ENCODE results near the gene CTSO. TPM values are rescaled to one million over a fixed set of nuclear protein-coding genes. Genes with fewer than 3 reads are reported as not detected.
A peak's percentile ranks its signal among the peaks of the same experiment; 100 is the strongest.

The CTSO gene, protein sequence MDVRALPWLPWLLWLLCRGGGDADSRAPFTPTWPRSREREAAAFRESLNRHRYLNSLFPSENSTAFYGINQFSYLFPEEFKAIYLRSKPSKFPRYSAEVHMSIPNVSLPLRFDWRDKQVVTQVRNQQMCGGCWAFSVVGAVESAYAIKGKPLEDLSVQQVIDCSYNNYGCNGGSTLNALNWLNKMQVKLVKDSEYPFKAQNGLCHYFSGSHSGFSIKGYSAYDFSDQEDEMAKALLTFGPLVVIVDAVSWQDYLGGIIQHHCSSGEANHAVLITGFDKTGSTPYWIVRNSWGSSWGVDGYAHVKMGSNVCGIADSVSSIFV
- 10 to 100 TPM; 44.3 to 57.3 (median 45.1) TPM for polyA plus RNA-seq (ENCODE audit: insufficient read length in 3 of 3)

DNA sequence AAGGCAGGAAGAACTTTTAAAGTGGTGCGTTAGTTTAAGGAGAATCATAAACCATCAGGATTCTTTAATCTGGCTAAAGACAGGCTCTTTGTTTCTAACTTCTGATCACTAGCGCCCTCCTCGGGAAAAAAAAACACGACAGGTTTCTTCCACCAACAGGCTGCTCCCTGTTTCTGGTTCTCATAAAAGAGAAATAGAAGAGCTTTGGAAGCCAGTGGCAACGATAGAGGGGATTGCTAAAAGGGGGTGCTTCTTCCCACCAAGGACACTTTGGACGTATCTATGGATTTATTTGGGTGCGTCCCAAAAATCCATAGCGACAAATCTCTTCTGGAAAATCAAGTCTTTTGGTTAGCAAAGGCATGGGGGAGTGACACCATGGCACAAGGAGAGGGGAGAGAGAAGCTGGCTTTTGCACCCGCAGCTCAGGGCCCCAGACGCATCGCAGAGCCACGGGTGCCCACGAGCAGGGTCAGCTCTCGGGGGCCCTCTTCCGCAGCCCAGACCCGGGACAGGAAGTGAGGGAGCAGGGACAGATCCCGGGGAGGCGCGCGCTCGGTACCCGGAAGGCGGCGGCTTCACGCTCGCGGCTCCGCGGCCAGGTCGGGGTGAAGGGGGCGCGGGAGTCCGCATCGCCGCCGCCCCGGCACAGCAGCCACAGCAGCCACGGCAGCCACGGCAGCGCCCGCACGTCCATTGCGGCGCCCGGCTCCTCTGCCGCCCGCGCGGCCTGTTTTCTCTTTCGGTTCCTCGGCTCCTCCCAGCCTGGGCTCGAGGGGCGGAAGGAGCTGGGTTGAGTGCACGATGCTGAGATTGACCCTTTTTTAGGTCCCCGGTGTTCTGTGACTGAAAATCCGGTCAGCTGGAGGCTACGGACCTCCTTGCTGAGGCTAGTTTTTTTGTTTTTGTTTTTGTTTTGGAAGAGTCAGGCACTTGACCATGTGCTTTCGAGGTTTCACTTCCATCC lies at the start of gene CTSO:
Gene CTSO, minus strand, starts transcription at position 716 of the 967 bp plus-strand sequence. Its CDS starts 19 bp downstream, at position 697.
- peak; percentile 82 to 91 (median 84) for DNase-seq (ENCODE audit: low read depth in 3 of 3, low spot score in 2 of 3)

DNA sequence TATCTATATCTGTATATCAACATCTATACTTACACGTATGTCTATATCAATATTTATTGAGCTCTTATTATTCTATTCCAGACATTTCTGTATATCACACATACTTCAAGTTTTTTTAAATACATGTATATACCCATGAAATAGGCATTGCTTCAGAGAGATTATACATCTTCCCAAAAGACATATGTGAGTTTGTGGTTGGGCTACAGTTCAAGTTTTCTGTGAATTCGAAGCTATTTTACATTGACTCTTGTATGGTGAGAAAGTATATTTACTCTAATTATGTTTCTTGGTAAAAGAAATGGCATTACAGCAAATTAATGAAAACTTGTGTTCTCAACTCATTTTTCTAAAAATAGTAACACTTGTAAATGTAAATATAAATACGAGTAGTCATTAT lies 46.8 kb upstream of the CTSO start:
- DNase-seq (ENCODE audit: low read depth in 3 of 3, low spot score in 2 of 3): no peak

DNA sequence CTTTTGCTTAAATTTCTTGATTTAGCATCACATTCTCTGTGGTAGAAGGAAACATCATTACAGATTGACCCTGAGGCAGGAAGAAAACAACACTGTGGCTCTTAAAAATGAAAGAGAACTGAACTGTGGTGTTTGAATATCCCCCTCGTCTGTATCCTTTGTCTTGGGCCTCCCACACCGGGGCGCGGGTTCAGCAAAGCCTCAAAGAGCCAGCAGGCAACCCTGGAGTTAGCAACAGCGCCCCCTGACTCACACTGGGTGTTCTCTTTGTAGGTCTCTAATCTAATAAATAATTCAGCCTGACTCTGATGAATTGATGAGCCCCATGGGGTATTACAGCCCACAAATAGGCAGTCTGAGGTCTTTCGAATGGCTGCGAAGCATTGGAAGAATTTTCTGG lies 46.1 kb upstream of the CTSO start:
- DNase-seq (ENCODE audit: low read depth in 3 of 3, low spot score in 2 of 3): no peak

DNA sequence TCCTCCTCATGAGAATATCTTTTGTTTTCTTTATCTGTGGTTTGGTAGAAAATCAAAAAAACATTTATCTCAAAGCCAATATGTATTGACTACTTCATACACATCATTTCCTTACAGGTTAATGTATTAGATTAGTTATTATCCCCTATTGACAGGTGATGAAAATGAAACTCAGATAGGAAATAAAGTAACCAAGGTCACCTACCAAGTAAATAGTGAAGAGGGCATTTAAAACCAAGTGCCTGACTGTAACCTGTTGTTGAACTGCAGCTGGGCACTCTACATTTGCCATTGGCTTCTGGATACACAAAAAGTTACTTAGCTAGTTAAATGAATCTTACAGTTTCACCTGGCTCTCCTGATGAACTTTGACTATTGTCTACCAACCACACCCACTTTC lies 41.4 kb upstream of the CTSO start:
- no peak for DNase-seq (ENCODE audit: low read depth in 3 of 3, low spot score in 2 of 3)

DNA sequence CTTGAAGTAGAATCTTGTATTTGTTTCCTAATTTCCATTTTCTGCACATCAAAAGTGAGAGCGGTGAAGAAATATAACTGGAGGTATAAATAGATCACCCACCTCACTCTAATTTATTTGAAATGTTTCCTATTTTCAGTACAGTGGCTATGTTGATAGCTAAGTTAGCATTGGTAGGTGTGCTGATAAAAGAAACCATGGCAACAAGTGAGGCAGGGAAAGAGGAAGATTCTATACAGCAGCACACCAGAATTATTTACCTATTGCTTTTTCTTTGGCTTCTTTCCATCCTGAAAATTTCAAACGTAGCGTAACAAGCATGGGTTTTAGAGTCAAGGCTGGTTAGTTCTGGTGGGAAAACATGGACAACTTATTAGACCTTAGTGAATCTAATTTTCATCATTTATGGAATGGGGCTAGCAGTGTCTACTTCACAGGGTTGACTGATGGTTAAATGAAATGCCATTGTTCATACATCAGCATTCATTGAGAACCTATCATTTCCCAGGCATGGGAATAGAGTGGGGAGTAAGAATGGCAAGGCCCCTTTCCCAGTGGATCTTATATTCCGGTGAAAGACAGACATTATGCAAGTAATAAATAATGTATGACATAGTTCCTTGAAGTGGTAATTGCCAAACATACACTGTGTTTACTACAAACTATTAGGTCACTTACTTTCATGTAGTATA lies 30.6 kb upstream of the CTSO start:
- no peak for DNase-seq (ENCODE audit: low read depth in 3 of 3, low spot score in 2 of 3)

DNA sequence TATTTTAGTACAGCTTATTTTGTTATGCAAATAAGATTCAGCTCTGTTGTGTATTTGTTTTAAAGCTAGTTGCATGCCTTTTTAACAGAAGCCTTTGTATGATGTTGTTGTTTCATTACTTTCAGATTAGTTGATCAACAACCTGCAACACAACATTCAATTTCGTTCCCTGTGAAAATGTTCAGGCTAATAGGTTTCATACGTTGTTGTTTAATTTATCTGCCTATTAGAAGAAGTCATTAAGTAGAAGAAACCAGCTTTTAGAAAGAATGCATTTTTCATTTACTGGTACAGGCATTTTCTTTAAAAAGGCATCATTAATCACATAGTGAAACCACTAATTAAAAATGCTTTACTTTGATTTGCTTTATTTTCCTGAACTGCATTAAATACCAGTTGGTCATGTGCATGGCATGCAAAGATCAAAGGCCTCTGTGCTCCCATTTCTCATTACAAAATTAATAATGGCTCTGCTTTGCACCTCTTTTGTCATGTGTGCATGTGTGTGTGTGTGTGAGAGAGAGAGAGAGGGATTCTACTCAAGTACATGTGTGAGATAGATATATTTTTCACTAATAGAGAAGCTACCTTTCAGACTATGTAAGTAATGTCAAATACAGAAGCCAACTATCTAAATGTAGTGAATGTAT lies 29.2 kb upstream of the CTSO start:
- DNase-seq (ENCODE audit: low read depth in 3 of 3, low spot score in 2 of 3): no peak

DNA sequence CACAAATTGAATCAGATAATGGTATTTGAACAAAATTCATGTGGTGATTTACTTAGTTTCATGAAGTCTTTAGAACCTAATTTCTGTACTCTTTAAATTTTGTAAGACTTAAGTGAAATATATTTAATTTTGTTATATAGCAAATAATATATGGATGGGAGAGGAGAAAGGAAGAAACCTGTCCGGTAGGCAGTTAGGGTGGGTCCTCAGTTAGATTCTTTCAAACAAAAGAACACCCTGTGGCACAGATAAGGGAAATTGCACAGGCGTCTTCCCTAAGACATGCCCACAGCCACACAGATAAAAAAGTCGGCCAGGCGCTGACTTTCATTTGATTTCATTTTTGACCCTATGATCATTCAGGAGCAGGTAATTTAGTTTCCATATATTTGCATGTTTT lies 25.1 kb upstream of the CTSO start:
- no peak for DNase-seq (ENCODE audit: low read depth in 3 of 3, low spot score in 2 of 3)

DNA sequence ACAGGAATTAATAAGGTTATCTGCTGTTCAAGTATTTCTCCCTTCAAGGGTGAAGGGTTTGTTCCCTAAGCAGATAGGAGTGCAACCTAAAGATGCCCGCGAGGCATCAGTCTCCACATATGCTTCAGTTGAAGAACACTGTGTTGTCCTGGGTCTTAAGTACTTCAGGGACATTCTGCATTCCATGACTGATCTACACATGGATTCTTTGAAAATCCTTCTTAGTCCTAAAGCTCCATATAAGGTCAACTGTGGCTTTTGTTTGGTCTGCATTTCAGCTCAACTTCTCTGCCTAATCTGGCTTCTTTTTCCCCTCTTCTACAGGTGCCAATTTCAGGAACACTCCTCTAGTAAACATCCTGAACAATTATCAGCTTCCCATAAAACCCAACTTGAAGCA lies 21.8 kb upstream of the CTSO start:
- no peak for DNase-seq (ENCODE audit: low read depth in 3 of 3, low spot score in 2 of 3)

DNA sequence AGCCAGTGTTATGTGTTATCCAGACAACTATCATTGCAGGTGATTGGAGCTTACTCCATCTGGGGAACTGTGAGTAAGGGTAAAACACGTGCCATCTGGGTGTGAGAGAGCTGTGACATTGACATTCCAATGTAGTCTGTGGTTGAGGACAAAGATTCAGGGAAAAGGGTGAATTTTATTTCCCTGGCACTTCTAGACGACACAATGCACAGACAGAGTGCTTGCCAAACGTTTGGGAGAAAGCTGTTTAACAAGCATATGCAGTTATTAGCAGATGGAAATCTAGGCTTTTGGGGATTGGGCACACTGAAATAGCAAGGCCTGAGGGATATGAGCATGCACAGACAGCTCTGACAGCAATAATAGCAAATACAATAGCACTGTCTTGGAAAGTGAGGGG lies 21.3 kb upstream of the CTSO start:
- DNase-seq (ENCODE audit: low read depth in 3 of 3, low spot score in 2 of 3): no peak

DNA sequence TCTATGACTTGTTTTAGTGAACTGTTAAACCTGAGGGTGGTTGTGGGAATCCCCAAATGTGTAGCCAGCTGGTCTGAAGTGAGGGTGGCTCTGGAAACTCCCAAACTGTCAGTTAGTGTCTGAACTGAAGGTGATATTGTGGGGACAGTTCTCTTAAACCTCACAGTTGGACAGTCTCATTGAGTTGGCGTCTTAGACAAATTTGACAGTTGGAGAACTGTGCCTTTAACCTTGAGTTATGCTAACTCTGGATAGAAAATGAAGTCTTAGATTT lies 20.7 kb upstream of the CTSO start:
- no peak for DNase-seq (ENCODE audit: low read depth in 3 of 3, low spot score in 2 of 3)

DNA sequence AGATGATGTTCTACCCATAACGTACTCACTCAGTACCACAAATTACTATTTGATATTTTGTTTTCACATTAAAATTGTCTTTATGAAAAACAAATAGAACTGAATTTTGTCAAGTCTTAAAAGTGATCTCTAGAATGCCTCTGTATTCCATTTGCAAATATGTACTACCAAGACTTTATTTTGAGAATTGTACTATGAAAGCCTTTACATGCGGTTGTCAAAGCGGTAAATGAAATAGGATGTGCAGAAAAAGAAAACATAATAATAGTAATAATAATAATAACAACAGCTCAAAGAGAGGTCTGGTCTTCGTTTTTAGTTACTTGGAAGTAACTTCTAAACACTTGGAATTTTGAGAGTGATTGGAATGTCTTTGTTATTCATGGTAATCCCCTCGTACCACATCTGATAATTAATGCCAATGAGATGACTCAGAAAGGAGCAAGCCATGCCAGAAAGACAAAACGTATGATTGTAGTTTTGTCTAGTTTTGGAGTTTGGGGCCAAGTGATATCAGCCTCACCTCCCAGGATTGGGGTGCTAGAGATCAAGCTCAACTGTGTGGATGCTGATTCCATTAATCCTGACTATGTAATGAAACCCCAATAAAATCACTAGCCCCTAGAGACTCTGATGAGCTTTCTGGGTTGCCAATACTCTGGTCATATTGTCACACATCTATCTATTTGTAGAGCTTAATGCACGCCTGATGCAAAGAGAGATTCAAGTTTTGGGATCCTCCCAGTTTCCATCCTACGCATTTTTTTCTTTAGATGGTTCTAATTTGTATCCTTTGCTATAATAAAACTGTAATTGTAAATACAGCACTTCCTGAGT lies 20.2 kb upstream of the CTSO start:
- DNase-seq (ENCODE audit: low read depth in 3 of 3, low spot score in 2 of 3): no peak

DNA sequence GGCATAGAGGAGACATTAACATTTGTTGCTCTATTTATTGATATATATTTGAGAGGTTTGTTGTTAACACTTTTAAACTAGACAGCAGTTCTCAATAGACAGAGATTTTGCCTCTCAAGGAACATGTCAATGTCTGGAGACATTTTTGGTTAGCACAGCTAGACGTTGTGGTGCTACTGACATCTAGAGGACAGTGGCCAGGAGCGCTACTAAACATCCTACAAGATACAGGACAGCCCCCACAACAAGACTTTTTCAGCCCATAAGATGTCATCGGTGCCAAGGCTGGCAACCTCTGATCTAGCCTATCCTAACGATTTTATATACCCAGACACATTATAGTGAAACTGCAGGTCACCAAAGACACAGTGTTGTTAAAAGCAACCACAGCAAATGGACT lies 18.4 kb upstream of the CTSO start:
- DNase-seq (ENCODE audit: low read depth in 3 of 3, low spot score in 2 of 3): no peak

DNA sequence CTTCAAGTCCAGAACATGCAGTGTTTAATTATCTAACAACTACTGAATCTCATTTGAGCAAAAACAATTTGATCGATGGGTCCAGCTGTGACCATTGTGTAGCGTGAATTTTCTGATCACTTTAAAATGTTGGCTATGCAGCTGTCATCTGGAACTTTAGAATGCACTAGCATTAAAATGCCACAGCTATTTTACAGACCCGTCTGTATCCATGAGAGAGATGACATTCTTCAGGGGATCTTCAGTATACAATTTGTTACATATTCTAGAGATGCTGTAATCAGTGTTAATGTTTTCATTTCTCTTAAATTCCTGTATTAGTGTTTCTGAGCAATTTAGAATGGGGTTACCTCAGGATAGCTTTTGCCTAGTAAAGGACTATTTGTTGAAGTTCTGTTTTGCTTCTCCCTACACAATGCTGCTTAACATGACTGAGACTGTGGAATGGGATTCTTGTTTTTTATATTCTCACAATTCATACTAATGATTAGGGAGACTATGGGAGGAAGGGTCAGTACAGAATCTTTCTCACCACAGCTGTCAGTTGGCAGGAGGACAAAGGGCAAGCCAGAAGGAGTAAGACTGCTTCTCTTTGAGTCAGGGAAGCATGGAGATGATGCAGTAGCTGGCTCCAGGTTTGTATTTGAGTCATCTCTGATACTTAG lies 13.2 kb upstream of the CTSO start:
- no peak for DNase-seq (ENCODE audit: low read depth in 3 of 3, low spot score in 2 of 3)

DNA sequence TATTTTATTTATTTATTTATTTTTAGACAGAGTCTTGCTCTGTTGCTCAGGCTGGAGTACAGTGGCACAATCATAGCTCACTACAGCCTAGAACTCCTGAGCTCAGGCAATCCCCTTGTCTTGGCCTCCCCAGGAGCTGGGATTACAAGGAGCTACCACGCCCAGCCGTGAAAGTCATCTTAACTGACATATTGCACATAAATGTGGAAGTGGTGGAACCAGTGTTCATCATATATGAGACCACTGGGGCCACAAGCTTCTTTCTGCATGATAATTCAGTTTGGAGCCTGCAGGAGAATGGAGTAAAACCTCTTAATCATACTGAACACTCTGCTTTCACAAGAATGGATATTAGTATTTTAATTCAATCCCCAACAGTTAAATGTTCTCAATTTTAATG lies 12.5 kb upstream of the CTSO start:
- no peak for DNase-seq (ENCODE audit: low read depth in 3 of 3, low spot score in 2 of 3)

DNA sequence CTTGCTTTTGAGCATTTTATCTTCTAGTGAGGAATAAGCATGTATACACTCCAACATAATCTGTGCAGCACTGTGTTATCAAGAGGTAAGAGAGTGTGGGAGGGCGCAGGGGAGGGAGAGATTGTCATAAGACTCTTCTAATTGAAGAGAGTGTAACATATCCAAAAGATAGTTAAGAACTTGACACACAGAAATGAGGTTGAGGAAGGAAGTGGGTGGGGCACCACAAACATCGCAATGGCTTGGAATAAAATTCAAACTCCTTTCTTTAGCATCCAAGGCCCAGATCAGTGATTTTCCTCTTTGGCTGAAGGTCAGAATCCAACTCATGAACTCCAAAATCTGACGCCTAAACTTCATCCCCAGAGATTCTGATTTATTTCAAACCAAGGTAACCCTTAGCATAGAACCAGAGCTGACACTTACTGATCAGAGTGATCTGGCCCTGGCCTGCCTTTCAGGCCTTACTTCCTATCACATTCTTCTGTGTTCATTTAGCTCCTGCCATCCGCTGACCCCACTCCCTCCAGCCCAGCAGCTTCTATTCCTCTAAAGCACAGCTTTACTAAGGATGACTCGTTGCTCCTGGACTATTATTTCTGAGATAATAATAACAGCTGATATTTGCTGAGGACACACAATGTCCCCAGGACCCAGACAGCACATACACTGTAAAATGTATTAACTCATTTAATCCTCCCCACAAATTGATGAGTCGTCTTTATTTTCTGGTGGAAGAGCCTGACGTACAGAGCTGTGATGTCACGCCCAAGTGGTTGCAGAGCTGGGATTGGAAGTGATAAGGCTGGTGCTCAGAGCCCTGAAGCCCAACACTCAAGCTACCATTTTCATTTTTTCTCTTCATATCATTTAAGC lies 10.6 kb upstream of the CTSO start:
- no peak for DNase-seq (ENCODE audit: low read depth in 3 of 3, low spot score in 2 of 3)

DNA sequence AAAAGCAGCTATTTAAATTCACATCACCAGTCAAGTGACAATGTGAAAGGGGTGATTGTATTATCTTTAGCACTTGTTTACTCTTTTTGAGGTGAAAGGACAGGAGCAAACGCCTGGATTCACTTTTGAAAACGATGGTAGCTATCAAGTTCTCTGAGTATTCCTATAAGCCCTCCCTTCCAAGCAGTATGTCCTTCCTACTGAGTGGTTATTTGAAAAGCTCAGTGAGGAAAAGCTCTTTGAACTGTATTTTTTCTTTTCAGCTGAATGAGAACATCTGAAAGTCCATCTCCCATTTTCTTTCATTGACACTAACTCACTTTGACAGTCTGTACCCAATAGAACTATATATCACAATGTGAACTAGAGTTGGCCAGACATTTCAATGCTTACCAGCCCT lies 9.1 kb upstream of the CTSO start:
- no peak for DNase-seq (ENCODE audit: low read depth in 3 of 3, low spot score in 2 of 3)

DNA sequence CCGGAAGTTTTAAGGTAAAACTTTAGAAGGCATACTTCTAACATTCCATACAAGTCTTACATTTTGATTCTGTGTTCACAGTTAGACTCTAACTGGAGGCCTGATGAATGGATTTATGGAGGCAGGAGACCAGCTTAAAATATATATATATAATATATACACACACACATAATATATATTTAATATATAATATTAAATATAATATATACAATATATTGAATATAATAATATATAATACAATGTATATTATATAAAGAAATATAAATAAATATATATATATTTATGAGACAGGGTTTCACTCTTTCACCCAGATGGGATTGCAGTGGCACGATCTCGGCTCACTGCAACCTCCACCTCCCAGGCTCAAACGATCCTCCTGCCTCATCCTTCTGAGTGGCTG lies 7.9 kb upstream of the CTSO start:
- no peak for DNase-seq (ENCODE audit: low read depth in 3 of 3, low spot score in 2 of 3)

DNA sequence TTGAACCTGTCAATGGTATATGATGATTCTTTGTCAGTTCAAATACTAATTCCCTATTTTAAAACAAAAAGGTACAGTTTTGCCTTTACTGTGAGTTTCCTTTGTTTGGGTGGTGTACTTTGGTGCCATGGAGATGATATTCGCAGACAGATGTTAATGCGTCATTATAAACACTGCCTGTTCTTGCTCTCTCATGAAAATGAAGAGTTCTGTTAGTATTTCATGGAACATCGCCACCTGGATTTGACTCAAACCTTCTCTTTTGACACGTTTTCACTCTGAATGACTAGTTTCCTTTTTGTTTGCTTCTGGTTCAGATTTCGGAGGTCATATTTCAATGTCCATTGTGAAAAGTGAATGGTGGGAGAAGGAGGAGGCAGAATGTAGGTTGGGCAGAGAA lies 6.9 kb upstream of the CTSO start:
- DNase-seq (ENCODE audit: low read depth in 3 of 3, low spot score in 2 of 3): no peak

DNA sequence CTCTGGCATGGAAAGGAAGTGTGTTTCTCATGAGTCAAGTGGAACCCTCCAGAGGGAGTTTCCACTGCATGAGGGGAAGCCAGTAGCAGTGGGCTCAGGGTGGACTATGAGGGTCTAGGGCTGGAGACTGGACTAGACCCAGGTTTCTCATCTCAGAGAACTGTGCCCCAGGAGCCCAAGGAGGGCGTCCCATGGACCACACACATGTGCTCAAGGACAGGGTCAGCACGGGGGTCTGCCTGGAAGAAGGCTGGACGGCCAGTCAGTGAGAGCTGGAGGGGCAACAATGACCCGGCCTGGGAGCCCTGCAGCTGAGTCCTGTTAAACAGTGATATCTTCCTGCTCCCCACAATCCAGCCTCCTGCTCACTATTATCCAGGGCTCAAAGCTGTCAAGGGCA lies 5.8 kb upstream of the CTSO start:
- no peak for DNase-seq (ENCODE audit: low read depth in 3 of 3, low spot score in 2 of 3)
